ENCODE data around the gene BIN1.

Gene BIN1

DNA sequence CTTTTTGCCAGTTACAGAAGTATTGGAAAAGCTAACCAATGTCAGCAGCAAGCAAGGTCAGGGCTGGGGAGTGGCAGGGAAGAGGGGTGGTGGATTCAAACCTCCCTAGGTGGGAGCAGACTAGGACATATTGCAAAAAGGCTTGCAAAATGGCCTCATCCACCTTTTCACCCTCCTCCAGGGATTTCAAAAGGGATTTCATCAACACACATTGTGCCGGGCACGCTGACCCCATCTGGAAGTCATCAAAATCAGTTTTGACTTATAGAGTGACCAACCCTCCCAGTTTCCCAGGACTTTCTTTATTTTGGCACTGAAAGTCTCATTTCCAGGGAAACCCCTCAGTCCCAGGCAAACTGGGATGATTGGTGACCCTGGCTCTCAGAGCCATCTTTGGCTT, 94.7 kb downstream of the BIN1 start:
- TF ChIP-seq, protein P1, sequence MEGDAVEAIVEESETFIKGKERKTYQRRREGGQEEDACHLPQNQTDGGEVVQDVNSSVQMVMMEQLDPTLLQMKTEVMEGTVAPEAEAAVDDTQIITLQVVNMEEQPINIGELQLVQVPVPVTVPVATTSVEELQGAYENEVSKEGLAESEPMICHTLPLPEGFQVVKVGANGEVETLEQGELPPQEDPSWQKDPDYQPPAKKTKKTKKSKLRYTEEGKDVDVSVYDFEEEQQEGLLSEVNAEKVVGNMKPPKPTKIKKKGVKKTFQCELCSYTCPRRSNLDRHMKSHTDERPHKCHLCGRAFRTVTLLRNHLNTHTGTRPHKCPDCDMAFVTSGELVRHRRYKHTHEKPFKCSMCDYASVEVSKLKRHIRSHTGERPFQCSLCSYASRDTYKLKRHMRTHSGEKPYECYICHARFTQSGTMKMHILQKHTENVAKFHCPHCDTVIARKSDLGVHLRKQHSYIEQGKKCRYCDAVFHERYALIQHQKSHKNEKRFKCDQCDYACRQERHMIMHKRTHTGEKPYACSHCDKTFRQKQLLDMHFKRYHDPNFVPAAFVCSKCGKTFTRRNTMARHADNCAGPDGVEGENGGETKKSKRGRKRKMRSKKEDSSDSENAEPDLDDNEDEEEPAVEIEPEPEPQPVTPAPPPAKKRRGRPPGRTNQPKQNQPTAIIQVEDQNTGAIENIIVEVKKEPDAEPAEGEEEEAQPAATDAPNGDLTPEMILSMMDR (IDR thresholded peaks at IDR 0.05; ENCODE audit: low read depth, low read length): no peak
- no peak for TF ChIP-seq EZH2phosphoT487 (IDR thresholded peaks at IDR 0.05; ENCODE audit: low read depth)
- no peaks in the 10 kb centered on the region for H3K79me2 ChIP-seq (ENCODE audit: low read length)
- no peak overlapping the region for H3K4me2 ChIP-seq (ENCODE audit: low read length)
- no peak overlapping the region for H3K27ac ChIP-seq (ENCODE audit: low read length)
- no peaks in the 10 kb centered on the region for H3K4me1 ChIP-seq (ENCODE audit: low read length)
- H3K36me3 ChIP-seq (replicated peaks; ENCODE audit: low read depth, low read length): no peaks in the 10 kb centered on the region
- H3K9me3 ChIP-seq (ENCODE audit: insufficient read depth, low read length): no peaks in the 10 kb centered on the region
- no peak overlapping the region for H3K9ac ChIP-seq (ENCODE audit: low read length)
- peaks cover 33% of the 10 kb centered on the region for H3K27me3 ChIP-seq (ENCODE audit: low read depth, low read length)
- no peak overlapping the region for H2AFZ ChIP-seq (ENCODE audit: low read depth, low read length)
- no peaks in the 10 kb centered on the region for H4K20me1 ChIP-seq (ENCODE audit: insufficient read depth, low read length)
- H3K4me3 ChIP-seq (ENCODE audit: low read length): no peak overlapping the region

DNA sequence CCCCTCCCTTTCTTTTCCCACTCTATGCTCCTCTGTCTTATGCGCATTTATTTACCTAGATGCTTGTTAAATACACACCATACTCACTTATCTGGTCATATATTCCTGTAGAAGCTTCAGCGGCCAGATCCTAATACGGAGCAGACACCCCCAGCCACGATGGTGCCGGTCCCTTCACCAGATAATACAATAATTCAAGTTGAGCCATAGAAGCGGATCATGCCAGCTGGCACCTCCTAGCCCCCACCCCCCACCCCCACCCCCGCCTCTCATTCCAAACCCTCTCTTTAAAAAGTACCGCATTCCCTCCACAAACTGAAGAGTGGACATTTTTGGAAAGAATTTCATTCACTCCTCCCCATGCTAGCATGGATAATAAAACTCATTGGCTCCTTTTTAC, 95.2 kb downstream of the BIN1 start:
- Histone ChIP-seq H3K79me2 (ENCODE audit: low read length) (no peaks in the 10 kb centered on the region), H3K9me3 (ENCODE audit: insufficient read depth, low read length) (no peaks in the 10 kb centered on the region)

DNA sequence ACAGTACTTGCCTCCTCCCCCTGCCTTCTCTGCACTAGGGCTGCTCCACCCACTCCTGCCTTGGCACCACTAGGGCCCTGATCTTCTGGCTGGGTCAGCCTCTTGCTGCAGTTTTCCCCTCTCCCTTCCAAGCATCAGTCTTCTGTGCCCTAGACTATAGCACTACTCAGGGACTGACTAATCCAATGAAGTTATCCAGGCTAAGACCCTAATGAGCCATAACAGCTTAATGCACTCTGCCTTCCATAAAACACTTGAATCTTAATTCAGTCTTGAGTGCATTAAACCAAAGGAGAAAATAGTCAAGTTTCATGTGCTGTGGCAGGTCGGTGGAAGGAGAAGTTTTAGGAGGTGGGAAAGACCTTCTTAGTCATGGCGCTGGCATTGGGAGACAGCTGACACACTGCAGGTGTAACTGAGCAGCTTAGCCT, 95.7 kb downstream of the BIN1 start:
- H3K4me2 ChIP-seq (ENCODE audit: low read length): no peak overlapping the region
- H3K4me1 ChIP-seq (ENCODE audit: low read length): no peaks in the 10 kb centered on the region
- no peak overlapping the region for H2AFZ ChIP-seq (ENCODE audit: low read depth, low read length)
- no peak for TF ChIP-seq EZH2phosphoT487 (IDR thresholded peaks at IDR 0.05; ENCODE audit: low read depth)
- TF ChIP-seq, protein P1 (IDR thresholded peaks at IDR 0.05; ENCODE audit: low read depth, low read length): no peak
- no peaks in the 10 kb centered on the region for H3K9me3 ChIP-seq (ENCODE audit: insufficient read depth, low read length)
- no peaks in the 10 kb centered on the region for H4K20me1 ChIP-seq (ENCODE audit: insufficient read depth, low read length)
- no peaks in the 10 kb centered on the region for H3K36me3 ChIP-seq (replicated peaks; ENCODE audit: low read depth, low read length)
- no peak overlapping the region for H3K27ac ChIP-seq (ENCODE audit: low read length)
- H3K9ac ChIP-seq (ENCODE audit: low read length): no peak overlapping the region
- H3K4me3 ChIP-seq (ENCODE audit: low read length): no peak overlapping the region
- H3K27me3 ChIP-seq (ENCODE audit: low read depth, low read length): peaks cover 36% of the 10 kb centered on the region
- H3K79me2 ChIP-seq (ENCODE audit: low read length): no peaks in the 10 kb centered on the region

More for the DNA sequence above, 95.2 kb downstream of the BIN1 start:
- no peaks in the 10 kb centered on the region for H4K20me1 ChIP-seq (ENCODE audit: insufficient read depth, low read length)
- TF ChIP-seq EZH2phosphoT487 (IDR thresholded peaks at IDR 0.05; ENCODE audit: low read depth): no peak
- TF ChIP-seq, protein P1 (IDR thresholded peaks at IDR 0.05; ENCODE audit: low read depth, low read length): no peak
- H3K36me3 ChIP-seq (replicated peaks; ENCODE audit: low read depth, low read length): no peaks in the 10 kb centered on the region
- no peak overlapping the region for H3K4me2 ChIP-seq (ENCODE audit: low read length)
- H3K9ac ChIP-seq (ENCODE audit: low read length): no peak overlapping the region
- H2AFZ ChIP-seq (ENCODE audit: low read depth, low read length): no peak overlapping the region
- no peaks in the 10 kb centered on the region for H3K4me1 ChIP-seq (ENCODE audit: low read length)
- H3K27ac ChIP-seq (ENCODE audit: low read length): no peak overlapping the region
- H3K27me3 ChIP-seq (ENCODE audit: low read depth, low read length): peaks cover 33% of the 10 kb centered on the region
- no peak overlapping the region for H3K4me3 ChIP-seq (ENCODE audit: low read length)

DNA sequence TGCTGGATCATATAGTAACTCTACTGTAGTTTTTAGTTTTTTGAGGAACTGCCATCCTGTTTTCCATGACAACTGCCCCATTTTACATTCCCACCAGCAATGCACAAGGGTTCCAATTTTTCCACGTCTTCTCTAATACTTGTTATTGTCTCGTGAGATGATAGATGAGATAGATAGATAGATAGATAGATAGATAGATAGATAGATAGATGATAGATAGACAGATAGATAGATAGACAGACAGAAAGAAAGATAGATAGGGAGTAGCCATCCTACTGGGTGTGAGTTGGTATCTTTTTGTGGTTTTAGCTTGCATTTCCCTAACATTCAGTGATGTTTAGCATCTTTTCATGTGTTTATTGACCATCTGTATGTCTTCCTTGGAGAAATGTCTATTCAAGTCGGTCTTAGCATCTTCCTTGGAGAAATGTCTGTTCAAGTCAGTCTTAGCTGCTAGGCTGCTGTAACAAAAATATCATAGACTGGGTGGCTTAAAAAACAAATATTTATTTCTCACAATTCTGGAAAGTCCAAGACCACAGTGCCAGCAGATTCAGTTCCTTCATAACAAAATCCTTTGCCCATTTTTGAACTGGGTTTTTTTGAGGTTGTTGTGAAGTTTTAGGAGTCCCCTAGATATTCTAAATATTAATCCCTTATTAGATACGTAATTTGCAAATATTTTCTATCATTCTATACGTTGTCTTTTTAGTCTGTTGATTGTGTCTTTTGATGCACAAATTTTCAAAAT, 98.5 kb downstream of the BIN1 start:
- Histone ChIP-seq H3K36me3 (replicated peaks; ENCODE audit: low read depth, low read length) (no peaks in the 10 kb centered on the region), H3K4me2 (ENCODE audit: low read length) (no peak overlapping the region), H3K9me3 (ENCODE audit: insufficient read depth, low read length) (no peaks in the 10 kb centered on the region), H4K20me1 (ENCODE audit: insufficient read depth, low read length) (no peaks in the 10 kb centered on the region), H3K27me3 (ENCODE audit: low read depth, low read length) (peaks cover 32% of the 10 kb centered on the region), H3K9ac (ENCODE audit: low read length) (no peak overlapping the region), H2AFZ (ENCODE audit: low read depth, low read length) (no peak overlapping the region), H3K4me1 (ENCODE audit: low read length) (no peaks in the 10 kb centered on the region), H3K4me3 (ENCODE audit: low read length) (no peak overlapping the region), H3K79me2 (ENCODE audit: low read length) (no peaks in the 10 kb centered on the region), H3K27ac (ENCODE audit: low read length) (no peak overlapping the region)
- TF ChIP-seq EZH2phosphoT487 (IDR thresholded peaks at IDR 0.05; ENCODE audit: low read depth): no peak
